ENCODE data around the gene LHX8.

LHX8 gene

DNA sequence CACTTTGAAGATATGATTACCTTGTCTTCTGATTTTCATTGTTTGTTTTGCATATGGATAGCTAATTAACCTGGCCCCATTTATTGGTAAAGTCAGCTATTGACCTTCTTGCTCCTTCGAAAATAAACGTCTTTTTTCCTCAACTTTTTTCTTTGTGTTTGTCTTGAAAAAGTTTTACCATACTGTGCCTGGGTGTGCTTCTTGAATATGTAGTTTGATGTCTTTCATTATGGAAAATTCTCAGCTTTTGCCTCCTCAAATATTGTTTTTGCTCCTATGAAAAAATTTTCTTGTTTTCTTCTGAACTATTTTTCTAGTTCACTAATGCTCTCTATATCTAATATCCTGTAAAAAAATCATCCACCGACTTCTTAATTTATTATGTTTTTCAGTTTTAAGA is 25.0 kb downstream of the LHX8 start:
- no peak for DNase-seq (ENCODE audit: low spot score)
- H3K4me3 ChIP-seq = no peak overlapping the region
- no peak overlapping the region for H3K27ac ChIP-seq
- TF ChIP-seq, protein P1, sequence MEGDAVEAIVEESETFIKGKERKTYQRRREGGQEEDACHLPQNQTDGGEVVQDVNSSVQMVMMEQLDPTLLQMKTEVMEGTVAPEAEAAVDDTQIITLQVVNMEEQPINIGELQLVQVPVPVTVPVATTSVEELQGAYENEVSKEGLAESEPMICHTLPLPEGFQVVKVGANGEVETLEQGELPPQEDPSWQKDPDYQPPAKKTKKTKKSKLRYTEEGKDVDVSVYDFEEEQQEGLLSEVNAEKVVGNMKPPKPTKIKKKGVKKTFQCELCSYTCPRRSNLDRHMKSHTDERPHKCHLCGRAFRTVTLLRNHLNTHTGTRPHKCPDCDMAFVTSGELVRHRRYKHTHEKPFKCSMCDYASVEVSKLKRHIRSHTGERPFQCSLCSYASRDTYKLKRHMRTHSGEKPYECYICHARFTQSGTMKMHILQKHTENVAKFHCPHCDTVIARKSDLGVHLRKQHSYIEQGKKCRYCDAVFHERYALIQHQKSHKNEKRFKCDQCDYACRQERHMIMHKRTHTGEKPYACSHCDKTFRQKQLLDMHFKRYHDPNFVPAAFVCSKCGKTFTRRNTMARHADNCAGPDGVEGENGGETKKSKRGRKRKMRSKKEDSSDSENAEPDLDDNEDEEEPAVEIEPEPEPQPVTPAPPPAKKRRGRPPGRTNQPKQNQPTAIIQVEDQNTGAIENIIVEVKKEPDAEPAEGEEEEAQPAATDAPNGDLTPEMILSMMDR (IDR thresholded peaks at IDR 0.05) = no peak

DNA sequence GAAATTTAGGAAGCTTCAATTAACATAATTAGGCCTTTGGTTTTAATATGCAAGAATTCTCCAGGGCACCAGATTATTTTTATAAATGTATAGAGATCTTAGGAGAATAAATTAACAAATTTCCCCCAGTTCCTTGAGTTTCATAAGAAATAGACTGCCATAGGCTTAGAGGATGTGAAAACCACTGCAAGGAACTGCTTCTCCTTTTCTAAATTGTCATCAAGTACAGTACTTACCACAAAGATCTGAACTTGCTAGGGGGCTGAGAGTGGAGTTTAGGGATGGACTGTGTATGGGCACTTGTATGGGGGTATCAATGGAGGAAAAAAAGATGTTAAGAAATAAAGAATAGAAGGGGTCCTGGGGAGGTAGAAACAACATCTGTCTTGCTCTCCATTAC is 31.1 kb downstream of the LHX8 start:
- TF ChIP-seq, protein P1 (IDR thresholded peaks at IDR 0.05) = no peak
- Histone ChIP-seq H3K4me3 (no peak overlapping the region), H3K27ac (no peak overlapping the region)
- no peak for DNase-seq (ENCODE audit: low spot score)

GRCh38 chr1:75166821-75167220 is 32.6 kb downstream of the LHX8 start:
- H3K27ac ChIP-seq = no peak overlapping the region
- TF ChIP-seq, protein P1 (IDR thresholded peaks at IDR 0.05) = no peak
- H3K4me3 ChIP-seq = no peak overlapping the region
- DNase-seq (ENCODE audit: low spot score) = no peak

GRCh38 chr1:75170011-75170410 is 35.8 kb downstream of the LHX8 start:
- DNase-seq (ENCODE audit: low spot score) = no peak
- Histone ChIP-seq H3K27ac (no peak overlapping the region), H3K4me3 (no peak overlapping the region)
- TF ChIP-seq, protein P1 (IDR thresholded peaks at IDR 0.05) = no peak

DNA sequence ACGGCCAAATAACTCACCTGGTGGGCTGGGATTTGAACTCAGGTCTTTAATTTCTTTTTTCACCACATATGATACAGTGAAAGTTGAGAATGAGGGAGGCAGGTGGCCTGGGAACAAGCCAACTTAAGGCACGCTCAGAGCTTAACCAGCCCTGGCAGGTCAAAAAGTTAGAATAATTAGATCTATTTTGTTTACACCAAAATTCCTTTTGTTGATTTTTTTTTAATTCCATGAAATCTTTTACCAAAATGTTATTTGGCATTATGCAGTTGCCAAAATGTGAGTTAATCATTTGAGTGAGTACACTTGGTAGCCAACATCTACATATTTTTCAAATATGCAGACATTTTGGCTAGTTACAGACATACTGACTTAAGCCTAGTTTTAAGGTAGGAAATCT is 36.8 kb downstream of the LHX8 start:
- no peak overlapping the region for H3K4me3 ChIP-seq
- no peak for DNase-seq (ENCODE audit: low spot score)
- TF ChIP-seq, protein P1 (IDR thresholded peaks at IDR 0.05) = no peak
- no peak overlapping the region for H3K27ac ChIP-seq

DNA sequence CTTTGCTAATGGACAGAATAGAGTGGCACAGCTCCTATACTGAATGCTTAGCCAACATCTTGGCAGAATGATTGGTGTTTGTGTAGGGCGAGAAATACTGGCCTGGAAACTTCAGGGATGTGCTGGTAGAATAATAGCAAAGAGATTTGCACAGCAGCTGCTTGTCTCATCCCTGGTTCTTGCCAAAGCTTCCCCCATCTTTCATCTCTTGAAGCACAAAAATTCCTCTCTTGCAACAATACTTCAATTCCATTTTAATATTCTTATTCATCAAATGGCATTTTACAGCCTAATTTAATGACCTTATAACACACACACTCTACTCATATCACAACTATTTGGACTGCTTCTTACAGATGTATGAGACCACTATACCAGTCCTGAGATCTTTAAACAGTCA is 37.7 kb downstream of the LHX8 start:
- H3K4me3 ChIP-seq = no peak overlapping the region
- H3K27ac ChIP-seq = no peak overlapping the region
- DNase-seq (ENCODE audit: low spot score) = no peak
- TF ChIP-seq, protein P1 (IDR thresholded peaks at IDR 0.05) = no peak

GRCh38 chr1:75172556-75172955 is 38.4 kb downstream of the LHX8 start:
- TF ChIP-seq, protein P1 (IDR thresholded peaks at IDR 0.05) = no peak
- DNase-seq (ENCODE audit: low spot score) = no peak
- H3K27ac ChIP-seq = no peak overlapping the region

More at GRCh38 chr1:75172556-75172955, 38.4 kb downstream of the LHX8 start:
- H3K4me3 ChIP-seq = no peak overlapping the region
